Osteoblast (primary cell): ENCODE data around the gene P2RX1. TPM values are rescaled to one million over a fixed set of nuclear protein-coding genes. Genes with fewer than 3 reads are reported as not detected.
A peak's percentile ranks its signal among the peaks of the same experiment; 100 is the strongest.

Experiments used
- DNase-seq: peaks from one replicate; pipeline ENCODE4 v3.0.0; 2011; ENCODE audit warnings: low spot score, mixed read lengths; ENCODE audit not compliant: insufficient read length; ENCODE audit errors: missing footprints
- H2AFZ ChIP-seq: 2 replicates; pipeline ENCODE4 v1.6.0; 2011; ENCODE audit warnings: mild to moderate bottlenecking, low read length
- H3K27ac ChIP-seq: 2 replicates; pipeline ENCODE4 v1.5.1; 2011; ENCODE audit warnings: mild to moderate bottlenecking, low read depth, low read length, moderate library complexity
- H3K27me3 ChIP-seq: 2 replicates; pipeline ENCODE4 v1.6.0; 2012; ENCODE audit warnings: mild to moderate bottlenecking, control low read depth, inconsistent platforms, low read length, moderate library complexity; ENCODE audit not compliant: insufficient read depth
- H3K36me3 ChIP-seq: 2 replicates; pipeline ENCODE4 v1.5.1; 2011; ENCODE audit warnings: mild to moderate bottlenecking, low read length, control low read depth, moderate library complexity; ENCODE audit not compliant: insufficient read depth
- H3K4me1 ChIP-seq: 2 replicates; pipeline ENCODE4 v1.5.1; 2011; ENCODE audit warnings: mild to moderate bottlenecking, low read length, control low read depth, moderate library complexity; ENCODE audit not compliant: insufficient read depth
- H3K4me2 ChIP-seq: 2 replicates; pipeline ENCODE4 v1.6.0; 2011; ENCODE audit warnings: mild to moderate bottlenecking, low read length; ENCODE audit not compliant: insufficient read depth
- H3K4me3 ChIP-seq: fragments of 200-600 bp; sonication (generic); 3 replicates; pipeline ENCODE4 v1.5.1; 2012; ENCODE audit warnings: mild to moderate bottlenecking, low read length, inconsistent platforms; ENCODE audit not compliant: insufficient read depth
- H3K79me2 ChIP-seq: 2 replicates; pipeline ENCODE4 v1.6.0; 2012; ENCODE audit warnings: mild to moderate bottlenecking, low read length, control low read depth, inconsistent platforms; ENCODE audit not compliant: insufficient read depth
- H3K9me3 ChIP-seq: 2 replicates; pipeline ENCODE4 v1.5.1; 2011; ENCODE audit warnings: low read depth, low read length, control low read depth
- H4K20me1 ChIP-seq: 2 replicates; pipeline ENCODE4 v1.6.0; 2012; ENCODE audit warnings: mild to moderate bottlenecking, low read length, control low read depth; ENCODE audit not compliant: insufficient read depth
- total RNA-seq: library from RNA; depleted of rRNA; stranded (reverse); fragments of >200 nt; gene quantifications from 2 replicates; pipeline ENCODE4 v1.2.3, GENCODE V29; 2012
- TF ChIP-seq, protein P1 (sequence below): IDR thresholded peaks from 2 replicates; pipeline ENCODE4 v1.5.1; 2011; ENCODE audit warnings: mild to moderate bottlenecking, low read depth, low read length, moderate library complexity; ENCODE audit errors: extremely low read depth

The P2RX1 gene
- total RNA-seq, 1 donor = not detected

GRCh38 chr17:3895354-3895753 lies 20.9 kb downstream of the P2RX1 start:
- H3K9me3 ChIP-seq = no peaks in the 10 kb centered on the region
- no peaks in the 10 kb centered on the region for H4K20me1 ChIP-seq
- no peak for DNase-seq
- peak overlapping the region; percentile 26 for H2AFZ ChIP-seq
- TF ChIP-seq, protein P1, sequence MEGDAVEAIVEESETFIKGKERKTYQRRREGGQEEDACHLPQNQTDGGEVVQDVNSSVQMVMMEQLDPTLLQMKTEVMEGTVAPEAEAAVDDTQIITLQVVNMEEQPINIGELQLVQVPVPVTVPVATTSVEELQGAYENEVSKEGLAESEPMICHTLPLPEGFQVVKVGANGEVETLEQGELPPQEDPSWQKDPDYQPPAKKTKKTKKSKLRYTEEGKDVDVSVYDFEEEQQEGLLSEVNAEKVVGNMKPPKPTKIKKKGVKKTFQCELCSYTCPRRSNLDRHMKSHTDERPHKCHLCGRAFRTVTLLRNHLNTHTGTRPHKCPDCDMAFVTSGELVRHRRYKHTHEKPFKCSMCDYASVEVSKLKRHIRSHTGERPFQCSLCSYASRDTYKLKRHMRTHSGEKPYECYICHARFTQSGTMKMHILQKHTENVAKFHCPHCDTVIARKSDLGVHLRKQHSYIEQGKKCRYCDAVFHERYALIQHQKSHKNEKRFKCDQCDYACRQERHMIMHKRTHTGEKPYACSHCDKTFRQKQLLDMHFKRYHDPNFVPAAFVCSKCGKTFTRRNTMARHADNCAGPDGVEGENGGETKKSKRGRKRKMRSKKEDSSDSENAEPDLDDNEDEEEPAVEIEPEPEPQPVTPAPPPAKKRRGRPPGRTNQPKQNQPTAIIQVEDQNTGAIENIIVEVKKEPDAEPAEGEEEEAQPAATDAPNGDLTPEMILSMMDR = no peak
- H3K4me2 ChIP-seq = no peak overlapping the region
- H3K79me2 ChIP-seq = no peaks in the 10 kb centered on the region
- H3K27ac ChIP-seq = no peak overlapping the region
- no peak overlapping the region for H3K4me3 ChIP-seq
- H3K27me3 ChIP-seq = no peaks in the 10 kb centered on the region
- H3K36me3 ChIP-seq = no peaks in the 10 kb centered on the region
- H3K4me1 ChIP-seq = peaks cover 22% of the 10 kb centered on the region

- DNase-seq = peak; percentile 95
- Histone ChIP-seq H3K27ac (no peak overlapping the region), H3K4me2 (no peak overlapping the region), H3K79me2 (peaks cover under 1% of the 10 kb centered on the region), H3K9me3 (no peaks in the 10 kb centered on the region), H4K20me1 (no peaks in the 10 kb centered on the region), H3K36me3 (no peaks in the 10 kb centered on the region), H3K27me3 (no peaks in the 10 kb centered on the region), H2AFZ (peak overlapping the region; percentile 26), H3K4me1 (peaks cover 25% of the 10 kb centered on the region), H3K4me3 (no peak overlapping the region)
- TF ChIP-seq, protein P1 = no peak
These were observed 21.3 kb downstream of the P2RX1 start for GRCh38 chr17:3894911-3895343.

GRCh38 chr17:3894188-3894587 lies 22.1 kb downstream of the P2RX1 start:
- H3K27ac ChIP-seq = no peak overlapping the region
- H3K4me1 ChIP-seq = peaks cover 33% of the 10 kb centered on the region
- H3K9me3 ChIP-seq = no peaks in the 10 kb centered on the region
- DNase-seq = no peak
- H2AFZ ChIP-seq = no peak overlapping the region
- H3K36me3 ChIP-seq = no peaks in the 10 kb centered on the region
- no peaks in the 10 kb centered on the region for H3K27me3 ChIP-seq
- TF ChIP-seq, protein P1 = no peak
- no peak overlapping the region for H3K4me3 ChIP-seq
- no peaks in the 10 kb centered on the region for H4K20me1 ChIP-seq
- no peak overlapping the region for H3K4me2 ChIP-seq
- peaks cover 7% of the 10 kb centered on the region for H3K79me2 ChIP-seq

DNA sequence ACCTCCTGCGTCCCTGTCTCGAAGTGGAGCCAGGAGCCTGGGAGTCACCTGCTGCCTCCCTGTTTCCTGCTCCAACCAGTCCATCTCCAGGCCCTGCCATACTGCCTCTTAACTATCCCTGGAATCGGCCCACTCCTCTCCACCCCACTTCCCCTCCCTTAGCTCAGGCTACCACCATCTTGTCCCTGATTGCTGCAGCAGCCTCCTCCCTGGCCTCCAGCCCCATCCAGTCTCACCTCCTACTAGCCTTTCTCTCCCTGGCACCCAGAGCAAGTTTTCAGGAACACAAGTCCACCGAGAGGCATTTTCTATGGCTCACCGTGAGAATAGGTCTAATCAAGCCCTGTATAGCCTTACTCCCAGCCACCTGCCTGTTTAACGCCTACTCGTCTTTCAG lies 22.5 kb downstream of the P2RX1 start:
- no peaks in the 10 kb centered on the region for H3K36me3 ChIP-seq
- peaks cover 38% of the 10 kb centered on the region for H3K4me1 ChIP-seq
- peaks cover 10% of the 10 kb centered on the region for H3K79me2 ChIP-seq
- DNase-seq = no peak
- peak overlapping the region; percentile 67 for H3K4me2 ChIP-seq
- no peaks in the 10 kb centered on the region for H4K20me1 ChIP-seq
- TF ChIP-seq, protein P1 = no peak
- H3K27me3 ChIP-seq = no peaks in the 10 kb centered on the region
- H3K9me3 ChIP-seq = no peaks in the 10 kb centered on the region
- peak overlapping the region; percentile 82 for H2AFZ ChIP-seq
- no peak overlapping the region for H3K27ac ChIP-seq
- H3K4me3 ChIP-seq = peak overlapping the region; percentile 75
